Stimulated activated CD4-positive, alpha-beta T cell treated with anti-CD3 and anti-CD28 coated beads, Interleukin-2, amount 100 ng/mL, for 24 hours (primary cell): ENCODE measurements around the gene NFATC1.

Experiments
- DNase-seq, 2 donors: peaks; one replicate each; pipeline ENCODE4 v3.0.0-alpha.2; 2020

NFATC1 gene

DNA sequence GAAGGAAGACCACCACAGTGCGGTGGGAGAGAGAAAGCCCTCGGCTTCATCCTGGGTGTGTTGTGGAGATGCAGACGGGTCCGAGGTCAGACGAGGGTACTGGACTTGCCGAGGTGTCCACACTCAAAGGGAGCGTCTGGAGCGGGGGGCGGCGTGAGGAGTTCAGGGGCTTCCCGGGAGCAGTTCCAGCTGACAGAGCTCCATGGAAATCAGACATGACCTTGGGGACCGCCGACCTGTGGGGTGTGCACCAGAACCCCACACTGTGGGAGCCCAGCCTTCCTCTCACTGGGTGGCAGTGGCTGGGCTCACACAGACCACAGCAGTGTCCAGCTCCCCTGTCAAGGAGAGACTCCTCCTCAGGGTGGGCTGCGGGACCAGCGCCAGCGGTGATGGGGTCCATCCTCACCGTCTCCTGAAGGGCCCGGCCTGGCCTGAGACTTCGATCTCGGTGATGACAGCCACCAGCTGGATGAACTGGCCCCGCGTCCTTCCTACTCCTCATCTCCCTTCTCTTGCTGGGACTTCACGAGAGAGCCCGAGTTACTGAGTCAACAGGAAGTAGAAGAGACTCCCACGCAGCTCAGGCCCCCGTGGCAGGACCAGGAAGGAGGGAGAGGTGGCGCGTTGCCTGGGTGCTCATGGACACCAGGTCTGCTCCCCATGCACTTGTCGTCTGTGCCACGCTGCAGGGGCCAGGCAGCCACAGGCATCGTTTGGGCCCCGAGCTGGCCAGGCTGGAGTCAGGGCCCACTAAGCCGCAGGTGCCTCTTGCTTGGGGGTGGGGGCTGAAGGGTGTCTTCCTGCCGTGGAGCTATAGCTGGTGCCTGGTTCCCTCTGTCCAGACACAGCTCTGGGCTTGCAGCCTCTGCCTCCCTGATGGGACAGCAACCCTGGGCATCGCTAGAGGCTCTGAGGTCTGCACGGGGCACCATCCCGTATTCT lies 182.0 kb downstream of the NFATC1 start:
- DNase-seq, result peak in 1 of 2 donors; percentile 10

DNA sequence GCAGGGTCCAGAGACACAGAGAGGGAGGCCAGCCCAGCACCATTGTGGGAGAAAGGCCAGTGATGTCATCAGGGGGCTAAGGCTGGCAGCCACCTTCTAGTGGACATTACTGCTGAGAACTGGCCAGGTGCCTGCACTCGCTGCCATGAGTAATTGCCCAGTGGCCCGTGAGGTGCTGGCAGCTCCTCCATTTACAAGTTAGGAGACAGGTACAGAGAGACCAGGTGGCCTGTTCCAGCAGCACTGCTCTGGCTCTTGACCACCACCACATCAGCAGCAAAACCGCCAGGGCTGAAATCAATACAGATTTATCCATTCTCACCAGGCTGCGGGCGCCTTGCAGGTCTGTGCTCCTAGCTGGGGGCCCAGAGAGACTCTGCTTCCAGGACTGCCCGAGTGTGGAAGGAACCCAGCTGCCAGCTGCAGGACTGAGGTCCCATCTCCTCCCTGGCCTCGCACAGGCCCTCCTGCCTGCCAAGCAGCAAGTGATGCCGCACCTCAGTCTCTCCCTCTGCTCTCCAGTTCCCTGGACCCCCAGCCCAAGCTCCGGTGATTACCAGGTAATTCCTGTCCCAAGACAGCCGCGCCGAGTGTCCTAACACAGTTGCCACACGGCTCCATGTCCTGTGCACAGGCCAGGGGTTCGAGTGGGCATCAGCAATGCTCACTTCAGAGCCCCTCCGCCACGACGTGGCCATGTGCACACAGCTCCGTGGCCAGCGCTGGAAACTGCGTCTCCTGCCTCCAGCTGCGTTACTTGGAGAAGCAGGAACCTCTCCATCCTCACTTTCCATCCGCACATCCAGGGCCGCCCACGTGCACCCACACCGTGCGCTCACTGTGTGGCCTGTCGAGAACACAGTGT lies 182.9 kb downstream of the NFATC1 start:
- DNase-seq, result no peak
